Upper lobe of left lung (tissue), 6 donors: ENCODE results near the gene SLC4A4. TPM values are rescaled to one million over a fixed set of nuclear protein-coding genes. Genes with fewer than 3 reads are reported as not detected.

Experiments
- ATAC-seq, 2 donors: fragments of 200-7000 bp; cut with Tn5 transposase; one replicate each; pipeline ENCODE4 v1.9.1; 2022; ENCODE audit warnings: mild to moderate bottlenecking in 2 of 2, moderate library complexity in 2 of 2; ENCODE audit not compliant: low FRiP score in 2 of 2
- DNase-seq, 2 donors: peaks; one replicate each; pipeline ENCODE4 v3.0.0-alpha.2; 2019 to 2020
- H3K27ac ChIP-seq, 4 donors: fragments of 200-600 bp; sonication (generic); one replicate each; pipeline ENCODE4 v1.5.1; 2016 to 2019
- H3K27me3 ChIP-seq, 4 donors: fragments of 200-600 bp; sonication (generic); one replicate each; pipeline ENCODE4 v1.5.1; 2017 to 2019
- H3K36me3 ChIP-seq, 4 donors: fragments of 200-600 bp; sonication (generic); one replicate each; pipeline ENCODE4 v1.5.1; 2016 to 2019
- H3K4me1 ChIP-seq, 4 donors: fragments of 200-600 bp; sonication (generic); one replicate each; pipeline ENCODE4 v1.5.1; 2018 to 2019
- H3K4me3 ChIP-seq, 4 donors: fragments of 200-600 bp; sonication (generic); one replicate each; pipeline ENCODE4 v1.5.1; 2017 to 2019; ENCODE audit warnings: mild to moderate bottlenecking in 2 of 4, moderate library complexity in 1 of 4
- H3K9me3 ChIP-seq, 4 donors: fragments of 200-600 bp; sonication (generic); one replicate each; pipeline ENCODE4 v1.5.1; 2018 to 2019
- EP300 ChIP-seq, 4 donors: sonication (generic); formaldehyde crosslinking; IDR thresholded peaks; one replicate each; pipeline ENCODE4 v1.5.1; 2017; ENCODE audit warnings: antibody characterized with exemption in 4 of 4, control low read depth in 2 of 4
- POLR2A ChIP-seq, 4 donors: fragments of 450-650 bp; IDR thresholded peaks; one replicate each; pipeline ENCODE4 v1.5.1; 2016 to 2017; ENCODE audit warnings: antibody characterized with exemption in 4 of 4, mild to moderate bottlenecking in 2 of 4
- POLR2AphosphoS5 ChIP-seq, 2 donors: sonication (generic); formaldehyde crosslinking; IDR thresholded peaks; one replicate each; pipeline ENCODE4 v1.5.1; 2017; ENCODE audit warnings: antibody characterized with exemption in 2 of 2
- WGBS, 2 donors: methylation state at CpG; one replicate each; pipeline ENCODE4 v1.1.5; 2017 to 2018; 5-methylcytosine and 5-hydroxymethylcytosine counted together
- total RNA-seq, 6 donors: library from RNA; depleted of rRNA in 4 of 6; stranded (reverse); fragments of >200 nt in 4 of 6; gene quantifications; one replicate each; pipeline versions ENCODE4 v1.1.0 to v1.2.1, GENCODE V29; 2016 to 2021
- TF ChIP-seq, protein P1 (sequence below), 6 experiments: fragments of 450-650 bp in 4 of 6; fragments of 200-600 bp in 2 of 6; sonication (generic) in 2 of 6; IDR thresholded peaks; one replicate each; pipeline ENCODE4 v1.5.1; 2016 to 2019; ENCODE audit warnings: antibody characterized with exemption in 6 of 6
- donor health status: DM: no; HTN: no; CAD: no; lungs with moderate emphysema.
- donor health status: DM: no; HTN: yes; CAD: no; lungs with severe emphysema.

The SLC4A4 gene
- total RNA-seq, 6 donors from 2014 or later, result 9.2 to 31.4 (median 21.1) TPM

DNA sequence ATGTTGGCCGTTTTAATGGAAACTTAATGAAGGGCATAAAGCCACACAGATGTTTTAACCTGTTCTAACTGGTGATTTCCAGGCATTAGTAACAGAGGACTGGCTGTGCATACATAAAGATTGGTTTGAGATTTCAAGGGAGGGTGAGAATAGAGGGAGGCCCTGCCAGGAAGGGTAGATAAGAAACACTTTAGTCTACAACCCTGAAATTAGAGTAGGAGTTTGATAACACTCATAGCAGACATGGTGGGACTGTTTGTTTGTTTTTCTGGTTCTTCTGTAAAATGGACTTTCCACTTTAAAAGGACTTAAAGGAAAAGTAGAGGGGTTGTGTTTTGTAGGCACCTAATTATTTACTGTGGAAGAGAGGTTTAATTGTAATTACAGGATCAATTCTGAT is 16.2 kb downstream of the SLC4A4 start:
- DNase-seq, result no peak
- Histone ChIP-seq H3K4me3 (no peak overlapping the region), H3K27me3 (no peaks in the 10 kb centered on the region), H3K4me1 (no peaks in the 10 kb centered on the region), H3K27ac (no peak overlapping the region), H3K9me3 (no peaks in the 10 kb centered on the region), H3K36me3 (peaks cover 0 to 3% (median 0%) of the 10 kb centered on the region in 4 donors)
- no peak for ATAC-seq
- TF ChIP-seq POLR2AphosphoS5 (IDR thresholded peaks at IDR 0.05) (no peak), EP300 (IDR thresholded peaks at IDR 0.05) (no peak), POLR2A (IDR thresholded peaks at IDR 0.05) (no peak)
- TF ChIP-seq, protein P1, sequence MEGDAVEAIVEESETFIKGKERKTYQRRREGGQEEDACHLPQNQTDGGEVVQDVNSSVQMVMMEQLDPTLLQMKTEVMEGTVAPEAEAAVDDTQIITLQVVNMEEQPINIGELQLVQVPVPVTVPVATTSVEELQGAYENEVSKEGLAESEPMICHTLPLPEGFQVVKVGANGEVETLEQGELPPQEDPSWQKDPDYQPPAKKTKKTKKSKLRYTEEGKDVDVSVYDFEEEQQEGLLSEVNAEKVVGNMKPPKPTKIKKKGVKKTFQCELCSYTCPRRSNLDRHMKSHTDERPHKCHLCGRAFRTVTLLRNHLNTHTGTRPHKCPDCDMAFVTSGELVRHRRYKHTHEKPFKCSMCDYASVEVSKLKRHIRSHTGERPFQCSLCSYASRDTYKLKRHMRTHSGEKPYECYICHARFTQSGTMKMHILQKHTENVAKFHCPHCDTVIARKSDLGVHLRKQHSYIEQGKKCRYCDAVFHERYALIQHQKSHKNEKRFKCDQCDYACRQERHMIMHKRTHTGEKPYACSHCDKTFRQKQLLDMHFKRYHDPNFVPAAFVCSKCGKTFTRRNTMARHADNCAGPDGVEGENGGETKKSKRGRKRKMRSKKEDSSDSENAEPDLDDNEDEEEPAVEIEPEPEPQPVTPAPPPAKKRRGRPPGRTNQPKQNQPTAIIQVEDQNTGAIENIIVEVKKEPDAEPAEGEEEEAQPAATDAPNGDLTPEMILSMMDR (IDR thresholded peaks at IDR 0.05), result no peak
- 63 to 75% methylated on average over 1 of the region's 1 CpG for WGBS, 2 donors

DNA sequence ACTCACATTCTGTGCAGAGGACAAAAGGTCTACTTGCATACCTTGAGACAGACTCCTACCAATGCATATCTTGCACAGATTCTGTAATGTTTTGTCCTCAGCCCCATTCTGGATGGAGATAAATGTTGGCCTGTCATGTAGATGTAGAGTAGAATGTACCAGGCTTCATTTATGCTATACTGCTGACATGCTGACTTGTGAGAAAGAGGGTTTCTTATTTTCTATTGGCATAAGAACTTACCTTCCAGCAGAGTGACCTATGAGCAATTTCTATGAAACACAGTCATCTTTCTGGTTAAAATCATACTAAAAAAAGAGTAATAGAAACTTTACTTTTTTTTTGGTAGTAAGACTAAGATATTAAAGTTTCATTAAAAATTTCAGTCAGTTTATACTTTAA is 17.2 kb downstream of the SLC4A4 start:
- ATAC-seq, result no peak
- no peak for DNase-seq
- TF ChIP-seq POLR2A (IDR thresholded peaks at IDR 0.05), result no peak
- TF ChIP-seq, protein P1 (IDR thresholded peaks at IDR 0.05), result no peak
- TF ChIP-seq POLR2AphosphoS5 (IDR thresholded peaks at IDR 0.05), result no peak
- no peak for TF ChIP-seq EP300 (IDR thresholded peaks at IDR 0.05)
- H3K27ac ChIP-seq, result no peak overlapping the region
- H3K4me1 ChIP-seq, result no peaks in the 10 kb centered on the region
- H3K9me3 ChIP-seq, result no peaks in the 10 kb centered on the region
- peaks cover 0 to under 1% (median 0%) of the 10 kb centered on the region in 4 donors for H3K36me3 ChIP-seq
- H3K27me3 ChIP-seq, result no peaks in the 10 kb centered on the region
- H3K4me3 ChIP-seq, result no peak overlapping the region

DNA sequence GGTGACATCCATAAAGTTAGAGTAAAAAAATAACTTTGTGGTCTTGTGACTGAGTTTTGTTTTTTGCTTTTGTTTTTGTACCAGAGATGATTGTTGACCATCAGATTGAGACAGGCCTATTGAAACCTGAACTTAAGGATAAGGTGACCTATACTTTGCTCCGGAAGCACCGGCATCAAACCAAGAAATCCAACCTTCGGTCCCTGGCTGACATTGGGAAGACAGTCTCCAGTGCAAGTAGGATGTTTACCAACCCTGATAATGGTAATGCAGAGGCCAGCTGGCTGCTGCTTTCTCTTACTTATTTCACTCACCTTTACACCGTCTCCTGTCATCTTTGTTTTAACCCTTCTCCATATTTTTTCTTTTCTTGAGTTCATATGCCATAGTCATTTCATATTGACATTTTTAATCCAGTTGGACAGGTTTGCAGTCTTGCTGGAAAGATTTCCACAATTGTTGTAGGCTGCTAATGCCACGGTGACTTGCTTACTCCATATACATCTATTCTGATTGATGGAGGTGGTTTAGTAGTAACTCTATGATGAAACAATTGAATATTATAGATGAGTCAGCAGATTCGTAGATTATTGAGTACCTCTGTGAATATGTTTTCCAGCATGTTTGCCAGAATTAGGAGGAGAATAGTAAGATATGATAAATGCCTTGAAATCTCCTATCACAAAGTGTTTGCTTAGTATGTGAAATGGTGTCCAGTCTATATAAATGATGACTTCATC is 18.3 kb downstream of the SLC4A4 start:
- no peak overlapping the region for H3K4me3 ChIP-seq
- no peak for DNase-seq
- H3K36me3 ChIP-seq, result no peaks in the 10 kb centered on the region
- no peaks in the 10 kb centered on the region for H3K9me3 ChIP-seq
- no peak overlapping the region for H3K27ac ChIP-seq
- H3K4me1 ChIP-seq, result no peaks in the 10 kb centered on the region
- no peaks in the 10 kb centered on the region for H3K27me3 ChIP-seq
- no peak for ATAC-seq
- no peak for TF ChIP-seq EP300 (IDR thresholded peaks at IDR 0.05)
- TF ChIP-seq, protein P1 (IDR thresholded peaks at IDR 0.05), result no peak
- 85 to 88% methylated on average over 6 of the region's 6 CpGs for WGBS, 2 donors

DNA sequence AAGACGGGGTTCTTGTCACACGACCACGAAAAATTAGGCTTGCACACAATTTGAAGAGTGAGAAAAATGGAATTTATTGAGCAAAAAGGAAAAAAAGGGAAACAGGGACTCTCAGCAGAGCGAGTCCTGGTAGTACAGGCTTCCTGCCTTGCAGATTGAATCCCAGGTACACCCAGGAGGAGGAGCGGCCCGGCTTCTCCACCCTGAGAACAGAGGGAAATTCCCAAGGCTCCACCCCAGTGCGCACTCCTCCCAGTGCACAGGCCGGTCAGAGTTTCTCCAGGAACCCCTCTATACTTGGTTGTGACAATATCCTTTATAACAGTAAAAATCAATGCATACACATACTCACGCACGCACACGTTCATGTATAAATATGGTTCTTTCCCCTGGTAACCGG is 22.0 kb downstream of the SLC4A4 start:
- Histone ChIP-seq H3K9me3 (no peaks in the 10 kb centered on the region), H3K27ac (no peak overlapping the region), H3K4me3 (no peak overlapping the region), H3K4me1 (no peaks in the 10 kb centered on the region), H3K27me3 (no peaks in the 10 kb centered on the region), H3K36me3 (no peaks in the 10 kb centered on the region)
- DNase-seq (no peak), ATAC-seq (no peak)
- WGBS, 2 donors, result 94 to 95% methylated on average over 12 of the region's 12 CpGs
- TF ChIP-seq POLR2AphosphoS5 (IDR thresholded peaks at IDR 0.05) (no peak), EP300 (IDR thresholded peaks at IDR 0.05) (no peak), POLR2A (IDR thresholded peaks at IDR 0.05) (no peak)
- TF ChIP-seq, protein P1 (IDR thresholded peaks at IDR 0.05), result no peak

DNA sequence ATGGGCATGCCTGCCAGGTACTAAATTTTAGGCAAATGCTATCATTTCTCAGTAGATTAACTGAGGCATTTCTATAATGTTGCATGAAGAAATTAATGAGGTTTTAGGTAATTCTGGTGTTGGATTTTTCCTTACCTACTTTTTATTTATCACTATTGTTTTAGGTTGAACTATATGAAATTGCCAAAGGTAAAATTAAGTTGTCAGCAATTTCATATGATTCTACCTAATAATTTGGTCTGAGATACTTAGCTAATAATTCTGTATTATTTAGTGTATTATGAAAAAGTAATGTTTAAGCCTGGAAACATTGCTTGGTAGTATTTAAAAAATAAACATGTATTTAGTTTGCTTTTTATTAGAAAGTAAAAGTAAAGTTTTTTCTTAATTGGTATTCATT is 22.7 kb downstream of the SLC4A4 start:
- H3K27me3 ChIP-seq, result no peaks in the 10 kb centered on the region
- TF ChIP-seq POLR2AphosphoS5 (IDR thresholded peaks at IDR 0.05), result no peak
- TF ChIP-seq POLR2A (IDR thresholded peaks at IDR 0.05), result no peak
- TF ChIP-seq, protein P1 (IDR thresholded peaks at IDR 0.05), result no peak
- TF ChIP-seq EP300 (IDR thresholded peaks at IDR 0.05), result no peak
- no peaks in the 10 kb centered on the region for H3K36me3 ChIP-seq
- H3K4me1 ChIP-seq, result no peaks in the 10 kb centered on the region
- no peak for DNase-seq
- no peak for ATAC-seq
- H3K9me3 ChIP-seq, result no peaks in the 10 kb centered on the region
- no peak overlapping the region for H3K27ac ChIP-seq
- no peak overlapping the region for H3K4me3 ChIP-seq
